22Rv1 (cell line): ENCODE measurements around the gene UFC1.
A peak's percentile ranks its signal among the peaks of the same experiment; 100 is the strongest.

Source experiments
- H3K27ac ChIP-seq: fragments of 450-650 bp; 2 replicates; pipeline ENCODE4 v1.5.1; 2017
- ZFX ChIP-seq: fragments of 450-650 bp; IDR thresholded peaks from 2 replicates; pipeline ENCODE4 v1.6.1; 2017; ENCODE audit warnings: antibody characterized with exemption, borderline replicate concordance
- TF ChIP-seq, protein P1 (sequence below): fragments of 450-650 bp; IDR thresholded peaks from 2 replicates; pipeline ENCODE4 v1.5.1; 2017; ENCODE audit warnings: mild to moderate bottlenecking

Gene UFC1

DNA sequence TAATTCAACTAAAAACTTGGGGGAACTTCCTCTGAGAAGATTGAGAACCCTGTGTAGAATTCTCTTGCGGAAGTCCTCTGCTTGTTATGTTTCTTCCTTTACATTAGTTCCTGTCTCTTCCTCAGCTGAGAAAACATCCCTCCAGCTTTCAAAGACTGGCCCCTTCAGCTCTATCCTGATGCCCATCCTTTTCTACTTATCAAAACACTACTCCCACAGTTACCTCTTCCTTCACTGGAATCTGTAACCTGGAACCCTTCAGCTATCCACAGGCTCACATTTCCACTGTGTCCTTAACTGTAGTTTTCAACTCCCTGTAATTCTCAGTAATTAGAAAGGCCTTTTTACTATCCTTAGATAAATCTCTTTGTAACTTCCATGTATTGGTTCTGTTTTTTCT, 15.3 kb upstream of the UFC1 start:
- TF ChIP-seq, protein P1, sequence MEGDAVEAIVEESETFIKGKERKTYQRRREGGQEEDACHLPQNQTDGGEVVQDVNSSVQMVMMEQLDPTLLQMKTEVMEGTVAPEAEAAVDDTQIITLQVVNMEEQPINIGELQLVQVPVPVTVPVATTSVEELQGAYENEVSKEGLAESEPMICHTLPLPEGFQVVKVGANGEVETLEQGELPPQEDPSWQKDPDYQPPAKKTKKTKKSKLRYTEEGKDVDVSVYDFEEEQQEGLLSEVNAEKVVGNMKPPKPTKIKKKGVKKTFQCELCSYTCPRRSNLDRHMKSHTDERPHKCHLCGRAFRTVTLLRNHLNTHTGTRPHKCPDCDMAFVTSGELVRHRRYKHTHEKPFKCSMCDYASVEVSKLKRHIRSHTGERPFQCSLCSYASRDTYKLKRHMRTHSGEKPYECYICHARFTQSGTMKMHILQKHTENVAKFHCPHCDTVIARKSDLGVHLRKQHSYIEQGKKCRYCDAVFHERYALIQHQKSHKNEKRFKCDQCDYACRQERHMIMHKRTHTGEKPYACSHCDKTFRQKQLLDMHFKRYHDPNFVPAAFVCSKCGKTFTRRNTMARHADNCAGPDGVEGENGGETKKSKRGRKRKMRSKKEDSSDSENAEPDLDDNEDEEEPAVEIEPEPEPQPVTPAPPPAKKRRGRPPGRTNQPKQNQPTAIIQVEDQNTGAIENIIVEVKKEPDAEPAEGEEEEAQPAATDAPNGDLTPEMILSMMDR: no peak
- H3K27ac ChIP-seq: no peak overlapping the region

DNA sequence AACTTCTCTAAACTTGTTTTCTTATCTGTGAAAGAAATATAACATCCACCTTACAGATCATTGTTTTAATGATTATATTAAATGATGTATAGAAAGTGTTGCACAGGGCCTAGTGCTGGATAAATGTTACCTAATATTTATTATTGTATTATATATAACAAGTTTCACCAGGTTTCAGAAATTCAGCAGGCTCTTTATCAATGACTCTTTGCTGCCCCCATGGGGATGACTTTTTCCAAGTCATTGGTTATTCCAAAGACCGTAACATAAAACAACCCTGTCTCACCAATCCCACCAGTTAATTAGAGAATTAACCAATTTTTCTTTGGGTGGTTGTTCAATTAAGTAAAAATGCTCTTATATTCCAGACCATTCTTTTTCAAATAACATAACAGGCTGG, 14.0 kb upstream of the UFC1 start:
- TF ChIP-seq ZFX: no peak
- TF ChIP-seq, protein P1: peak; percentile 81
- H3K27ac ChIP-seq: no peak overlapping the region

DNA sequence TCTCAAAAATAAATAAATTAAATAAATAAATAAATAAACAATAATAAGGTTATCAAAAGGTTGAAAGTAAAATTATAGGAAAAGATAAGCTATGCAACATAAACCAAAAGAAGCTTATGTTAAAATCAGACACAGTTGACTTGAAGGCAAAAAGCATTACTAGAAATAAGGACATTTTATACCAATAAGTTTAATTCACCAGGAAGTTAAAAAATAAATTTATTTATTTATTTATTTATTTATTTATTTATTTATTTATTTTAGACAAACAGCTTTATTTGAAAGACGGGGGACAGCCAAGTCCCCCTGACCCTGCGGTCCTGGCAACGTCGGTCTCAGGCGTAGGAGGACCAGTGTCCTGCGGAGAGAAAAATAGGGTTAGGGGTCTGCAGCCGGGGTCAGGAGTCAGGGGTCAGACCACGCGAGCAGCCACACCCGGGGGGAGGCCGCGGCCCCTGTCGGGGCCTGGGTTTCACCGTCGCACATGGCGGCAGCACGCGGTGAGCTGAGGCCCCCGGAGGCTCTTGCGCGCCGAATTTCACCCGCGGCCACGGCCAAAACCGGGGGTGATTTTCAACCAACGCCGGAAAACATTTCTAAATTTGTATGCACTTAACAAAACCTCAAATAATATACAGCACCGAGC, 12.9 kb upstream of the UFC1 start:
- no peak for TF ChIP-seq ZFX
- TF ChIP-seq, protein P1: no peak

DNA sequence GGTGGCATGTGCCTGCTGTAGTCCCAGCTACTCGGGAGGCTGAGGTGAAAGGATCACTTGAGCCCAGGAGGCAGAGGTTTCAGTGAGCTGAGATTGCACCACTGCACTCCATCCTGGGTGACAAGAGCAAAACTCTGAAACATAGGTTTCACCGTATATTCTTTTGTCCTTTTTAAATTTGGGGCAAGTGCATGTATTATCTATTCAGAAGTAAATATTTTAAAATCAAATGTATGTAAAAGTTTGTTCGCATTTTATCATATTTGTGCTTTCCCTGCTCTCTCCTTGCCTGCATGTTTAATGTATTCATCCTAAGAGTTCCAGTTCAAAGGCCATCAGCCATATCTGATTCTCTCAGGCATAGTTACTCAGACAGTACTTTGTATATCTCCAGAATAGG, 7.9 kb upstream of the UFC1 start:
- TF ChIP-seq, protein P1: no peak
- no peak for TF ChIP-seq ZFX

More for the DNA sequence above, 12.9 kb upstream of the UFC1 start:
- H3K27ac ChIP-seq: no peak overlapping the region

DNA sequence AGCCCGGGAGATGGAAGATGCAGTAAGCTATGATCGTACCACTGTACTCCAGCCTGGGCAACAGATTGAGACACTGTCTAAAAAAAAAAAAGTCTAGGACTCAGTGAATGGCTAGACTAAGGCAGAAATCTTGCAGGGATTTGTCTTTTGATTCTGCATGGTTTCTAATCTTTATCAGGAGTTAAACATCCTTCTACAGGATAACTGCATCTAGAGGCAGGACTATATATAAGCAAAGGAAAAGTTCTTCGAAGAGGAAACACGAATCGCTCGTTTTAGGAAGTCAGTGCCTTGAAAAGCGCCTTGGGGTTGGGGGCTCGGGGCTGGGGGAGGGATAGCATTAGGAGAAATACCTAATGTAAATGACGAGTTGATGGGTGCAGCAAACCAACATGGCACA, 602 bp upstream of the UFC1 start:
- H3K27ac ChIP-seq: peak overlapping the region; percentile 99
- TF ChIP-seq, protein P1: no peak
- TF ChIP-seq ZFX: no peak

More for the DNA sequence above, 7.9 kb upstream of the UFC1 start:
- no peak overlapping the region for H3K27ac ChIP-seq

- H3K27ac ChIP-seq: peak overlapping the region; percentile 78
- TF ChIP-seq, protein P1: no peak
- TF ChIP-seq ZFX: no peak
Measured at GRCh38 chr1:161157867-161158266, 4.1 kb downstream of the UFC1 start.

DNA sequence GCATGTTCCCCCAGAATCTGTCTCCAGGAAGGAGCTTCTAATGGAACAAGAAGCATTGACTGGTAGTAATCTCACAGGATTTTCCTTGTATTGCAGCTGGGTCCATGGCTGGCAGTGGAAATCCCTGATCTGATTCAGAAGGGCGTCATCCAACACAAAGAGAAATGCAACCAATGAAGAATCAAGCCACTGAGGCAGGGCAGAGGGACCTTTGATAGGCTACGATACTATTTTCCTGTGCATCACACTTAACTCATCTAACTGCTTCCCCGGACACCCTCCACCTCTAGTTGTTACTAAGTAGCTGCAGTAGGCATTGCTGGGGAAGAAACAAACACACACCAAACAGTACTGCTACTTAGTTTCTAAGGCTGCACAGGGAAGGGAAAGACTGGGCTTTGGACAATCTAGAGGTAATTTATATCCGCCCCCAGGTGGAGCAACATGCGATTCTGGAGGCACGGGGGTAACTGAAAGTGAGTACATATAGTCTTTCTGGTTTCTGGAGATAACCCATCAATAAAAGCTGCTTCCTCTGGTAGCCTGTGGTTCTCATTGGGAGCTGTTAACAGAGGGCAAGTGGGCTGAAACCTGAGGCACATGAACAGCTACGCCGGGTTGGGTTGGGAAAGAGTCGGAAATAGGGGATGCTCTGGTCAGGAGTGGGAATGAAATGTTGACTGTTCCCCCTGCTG, 4.7 kb downstream of the UFC1 start:
- peak overlapping the region; percentile 78 for H3K27ac ChIP-seq
- no peak for TF ChIP-seq ZFX
- TF ChIP-seq, protein P1: no peak
